ENCODE measurements around the gene CD59.

Gene CD59

DNA sequence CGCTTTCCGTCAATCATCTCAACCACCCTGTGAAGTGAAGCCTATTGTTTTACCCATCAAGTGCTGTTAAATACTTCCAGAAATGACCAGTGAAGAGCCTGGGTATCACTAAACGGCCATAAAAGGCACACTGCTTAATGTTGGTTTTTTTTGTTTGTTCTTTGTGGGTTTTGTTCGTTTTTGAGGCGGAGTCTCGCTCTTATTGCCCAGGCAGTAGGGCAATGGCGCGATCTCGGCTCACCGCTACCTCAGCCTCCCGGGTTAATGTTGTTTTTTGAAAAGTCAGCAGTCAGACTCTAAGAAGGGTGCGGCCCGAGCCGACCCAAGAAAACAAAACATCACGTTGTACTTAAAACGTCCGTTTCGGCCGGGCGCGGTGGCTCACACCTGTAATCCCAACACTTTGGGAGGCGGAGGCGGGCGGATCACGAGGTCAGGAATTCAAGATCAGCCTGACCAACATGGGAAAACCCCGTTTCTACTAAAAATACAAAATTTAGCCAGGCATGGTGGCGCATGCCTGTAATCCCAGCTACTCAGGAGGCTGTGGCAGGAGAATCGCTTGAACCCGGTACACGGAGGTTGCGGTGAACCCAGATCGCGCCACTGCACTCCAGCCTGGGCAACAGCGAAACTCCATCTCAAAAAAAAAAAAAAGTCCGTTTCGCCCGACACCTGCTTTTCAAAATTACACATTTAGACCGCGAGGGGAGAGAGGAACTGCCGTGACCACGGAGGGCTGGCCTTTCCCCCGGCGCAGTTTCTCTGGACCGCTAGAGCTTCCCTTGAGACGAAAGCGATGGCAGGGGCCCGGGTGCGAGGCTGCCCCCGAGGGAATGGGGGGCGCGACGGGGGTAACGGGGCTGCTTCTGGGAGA is 714 bp downstream of the CD59 start:
- Histone ChIP-seq H4K20me1 (ENCODE audit: insufficient read depth, low read length, poor library complexity, severe bottlenecking) (peaks cover 10% of the 10 kb centered on the region), H3K9ac (ENCODE audit: low read depth, low read length, poor library complexity, severe bottlenecking) (peak overlapping the region; percentile 74), H2AFZ (ENCODE audit: low read length) (peak overlapping the region; percentile 80), H3K4me3 (ENCODE audit: low read length, poor library complexity, severe bottlenecking) (peak overlapping the region; percentile 92), H3F3A (ENCODE audit: low read depth) (no peaks in the 10 kb centered on the region), H3K9me3 (ENCODE audit: insufficient read depth, low read depth, low read length) (no peaks in the 10 kb centered on the region), H3K9me2 (replicated peaks; ENCODE audit: low read depth, low read length) (no peaks in the 10 kb centered on the region), H3K79me2 (ENCODE audit: insufficient read depth, low read length) (peaks cover 48% of the 10 kb centered on the region), H3K36me3 (ENCODE audit: insufficient read depth, low read length) (no peaks in the 10 kb centered on the region), H3K4me1 (ENCODE audit: insufficient read depth, low read length, poor library complexity, severe bottlenecking) (peaks cover 37% of the 10 kb centered on the region), H3K27me3 (ENCODE audit: insufficient read depth, low read length, poor library complexity, severe bottlenecking) (no peaks in the 10 kb centered on the region), H3K4me2 (ENCODE audit: low read depth, low read length, poor library complexity, severe bottlenecking) (peak overlapping the region; percentile 82)
- no peak for TF ChIP-seq EZH2phosphoT487 (IDR thresholded peaks at IDR 0.05; ENCODE audit: borderline replicate concordance)
- TF ChIP-seq, protein P1, sequence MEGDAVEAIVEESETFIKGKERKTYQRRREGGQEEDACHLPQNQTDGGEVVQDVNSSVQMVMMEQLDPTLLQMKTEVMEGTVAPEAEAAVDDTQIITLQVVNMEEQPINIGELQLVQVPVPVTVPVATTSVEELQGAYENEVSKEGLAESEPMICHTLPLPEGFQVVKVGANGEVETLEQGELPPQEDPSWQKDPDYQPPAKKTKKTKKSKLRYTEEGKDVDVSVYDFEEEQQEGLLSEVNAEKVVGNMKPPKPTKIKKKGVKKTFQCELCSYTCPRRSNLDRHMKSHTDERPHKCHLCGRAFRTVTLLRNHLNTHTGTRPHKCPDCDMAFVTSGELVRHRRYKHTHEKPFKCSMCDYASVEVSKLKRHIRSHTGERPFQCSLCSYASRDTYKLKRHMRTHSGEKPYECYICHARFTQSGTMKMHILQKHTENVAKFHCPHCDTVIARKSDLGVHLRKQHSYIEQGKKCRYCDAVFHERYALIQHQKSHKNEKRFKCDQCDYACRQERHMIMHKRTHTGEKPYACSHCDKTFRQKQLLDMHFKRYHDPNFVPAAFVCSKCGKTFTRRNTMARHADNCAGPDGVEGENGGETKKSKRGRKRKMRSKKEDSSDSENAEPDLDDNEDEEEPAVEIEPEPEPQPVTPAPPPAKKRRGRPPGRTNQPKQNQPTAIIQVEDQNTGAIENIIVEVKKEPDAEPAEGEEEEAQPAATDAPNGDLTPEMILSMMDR (conservative IDR thresholded peaks at IDR 0.05; ENCODE audit: low read length): no peak

DNA sequence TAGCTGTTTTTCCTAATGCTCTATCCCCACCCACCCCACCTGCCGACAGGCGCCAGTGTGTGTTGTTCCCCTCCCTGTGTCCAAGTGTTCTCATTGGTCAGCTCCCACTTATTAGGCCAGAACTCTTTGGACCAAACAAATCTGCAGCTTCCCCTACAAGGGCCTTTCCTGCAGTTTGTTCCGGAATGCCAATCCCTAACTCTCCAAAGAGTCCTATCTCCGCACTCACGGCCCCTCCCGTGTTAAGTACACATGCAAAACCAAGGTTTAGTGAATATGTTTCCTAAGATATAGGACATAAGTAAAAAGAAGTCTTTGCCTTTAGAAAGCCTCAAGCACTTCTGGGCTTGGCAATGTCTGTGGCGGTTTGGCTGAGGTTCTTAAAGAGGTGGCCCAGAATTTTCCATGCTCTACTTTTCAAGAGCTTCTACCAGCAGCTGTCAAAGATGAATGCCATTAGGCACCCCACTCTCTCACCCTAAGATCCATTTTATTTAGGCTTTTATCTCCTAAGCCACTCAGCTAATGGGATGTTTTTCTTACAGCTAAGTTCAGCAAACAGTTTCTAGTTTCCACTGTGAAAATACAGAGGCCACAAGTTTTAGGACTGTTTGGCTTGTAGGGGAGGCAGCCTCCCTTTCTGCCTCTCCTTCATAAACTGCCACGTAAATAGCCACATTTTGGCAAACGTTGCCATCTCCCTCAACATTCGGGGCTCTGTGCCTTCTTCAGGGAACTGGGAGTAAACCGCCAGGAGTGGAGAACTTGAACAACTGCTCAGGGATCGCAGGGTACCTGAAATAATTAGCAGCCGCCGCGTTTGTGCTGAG is 1.6 kb downstream of the CD59 start:
- no peaks in the 10 kb centered on the region for H3F3A ChIP-seq (ENCODE audit: low read depth)
- peak overlapping the region; percentile 82 for H3K4me2 ChIP-seq (ENCODE audit: low read depth, low read length, poor library complexity, severe bottlenecking)
- no peak for TF ChIP-seq EZH2phosphoT487 (IDR thresholded peaks at IDR 0.05; ENCODE audit: borderline replicate concordance)
- TF ChIP-seq, protein P1 (conservative IDR thresholded peaks at IDR 0.05; ENCODE audit: low read length): no peak
- peak overlapping the region; percentile 92 for H3K4me3 ChIP-seq (ENCODE audit: low read length, poor library complexity, severe bottlenecking)
- H4K20me1 ChIP-seq (ENCODE audit: insufficient read depth, low read length, poor library complexity, severe bottlenecking): peaks cover 10% of the 10 kb centered on the region
- peak overlapping the region; percentile 80 for H2AFZ ChIP-seq (ENCODE audit: low read length)
- H3K27me3 ChIP-seq (ENCODE audit: insufficient read depth, low read length, poor library complexity, severe bottlenecking): no peaks in the 10 kb centered on the region
- no peaks in the 10 kb centered on the region for H3K9me3 ChIP-seq (ENCODE audit: insufficient read depth, low read depth, low read length)
- peaks cover 57% of the 10 kb centered on the region for H3K79me2 ChIP-seq (ENCODE audit: insufficient read depth, low read length)
- H3K9me2 ChIP-seq (replicated peaks; ENCODE audit: low read depth, low read length): no peaks in the 10 kb centered on the region
- peaks cover 44% of the 10 kb centered on the region for H3K4me1 ChIP-seq (ENCODE audit: insufficient read depth, low read length, poor library complexity, severe bottlenecking)
- no peaks in the 10 kb centered on the region for H3K36me3 ChIP-seq (ENCODE audit: insufficient read depth, low read length)
- peak overlapping the region; percentile 74 for H3K9ac ChIP-seq (ENCODE audit: low read depth, low read length, poor library complexity, severe bottlenecking)

DNA sequence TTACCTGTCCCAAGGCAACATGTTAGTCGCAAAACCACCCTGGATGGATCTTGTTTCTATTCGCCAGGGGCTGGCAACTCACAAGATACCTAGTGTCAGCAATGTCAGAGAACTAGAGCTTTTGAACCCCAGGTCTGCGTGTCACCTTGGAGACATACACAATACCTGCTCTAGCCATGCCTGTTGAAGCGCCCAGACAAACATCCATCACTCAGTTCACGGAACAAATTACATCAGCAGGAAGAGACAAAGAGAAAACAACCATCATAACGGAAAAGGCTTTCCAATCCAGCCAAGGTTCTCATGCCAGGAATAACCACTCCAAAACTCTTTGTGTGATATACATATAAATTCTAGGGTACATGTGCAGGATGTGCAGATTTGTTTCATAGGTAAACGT is 2.2 kb downstream of the CD59 start:
- Histone ChIP-seq H2AFZ (ENCODE audit: low read length) (no peak overlapping the region), H3F3A (ENCODE audit: low read depth) (no peaks in the 10 kb centered on the region), H3K4me1 (ENCODE audit: insufficient read depth, low read length, poor library complexity, severe bottlenecking) (peaks cover 47% of the 10 kb centered on the region), H4K20me1 (ENCODE audit: insufficient read depth, low read length, poor library complexity, severe bottlenecking) (peaks cover 10% of the 10 kb centered on the region), H3K79me2 (ENCODE audit: insufficient read depth, low read length) (peaks cover 64% of the 10 kb centered on the region), H3K9ac (ENCODE audit: low read depth, low read length, poor library complexity, severe bottlenecking) (peak overlapping the region; percentile 74), H3K4me3 (ENCODE audit: low read length, poor library complexity, severe bottlenecking) (peak overlapping the region; percentile 92), H3K36me3 (ENCODE audit: insufficient read depth, low read length) (no peaks in the 10 kb centered on the region), H3K27me3 (ENCODE audit: insufficient read depth, low read length, poor library complexity, severe bottlenecking) (no peaks in the 10 kb centered on the region), H3K9me3 (ENCODE audit: insufficient read depth, low read depth, low read length) (no peaks in the 10 kb centered on the region), H3K4me2 (ENCODE audit: low read depth, low read length, poor library complexity, severe bottlenecking) (peak overlapping the region; percentile 82), H3K9me2 (replicated peaks; ENCODE audit: low read depth, low read length) (no peaks in the 10 kb centered on the region)
- no peak for TF ChIP-seq EZH2phosphoT487 (IDR thresholded peaks at IDR 0.05; ENCODE audit: borderline replicate concordance)
- TF ChIP-seq, protein P1 (conservative IDR thresholded peaks at IDR 0.05; ENCODE audit: low read length): no peak

Data from Loucy (cell line).